ENCODE measurements around the gene STOX1. TPM values are rescaled to one million over a fixed set of nuclear protein-coding genes. Genes with fewer than 3 reads are reported as not detected.
"Not testable (repeated sequence)": the region's sequence is repeated elsewhere in the genome, so short reads cannot be mapped to it uniquely, and the experiment has no call there.

The STOX1 gene
- polyA plus RNA-seq, 3 donors: 0.03 TPM; not detected in 2

- Histone ChIP-seq H4K20me1 (ENCODE audit: insufficient read depth, low read length) (no peaks in the 10 kb centered on the region), H3K27me3 (ENCODE audit: control insufficient read depth in 2 of 2, insufficient read depth in 2 of 2, low read length in 2 of 2) (peaks cover 10 to 19% of the 10 kb centered on the region in 2 donors), H3K4me3 (replicated peaks in 1 of 3; ENCODE audit: low read depth in 2 of 3, low read length in 3 of 3) (no peak overlapping the region), H3K36me3 (replicated peaks in 1 of 2; ENCODE audit: control insufficient read depth in 1 of 2, insufficient read depth in 2 of 2, low read length in 2 of 2) (no peaks in the 10 kb centered on the region), H3K27ac (ENCODE audit: low read depth in 1 of 2, low read length in 2 of 2) (no peak overlapping the region), H3K9ac (ENCODE audit: insufficient read depth, low read length, poor library complexity, severe bottlenecking) (no peak overlapping the region), H3K4me1 (ENCODE audit: control insufficient read depth in 1 of 2, insufficient read depth in 2 of 2, low read length in 2 of 2) (no peaks in the 10 kb centered on the region), H2AFZ (ENCODE audit: insufficient read depth, low read depth, low read length, poor library complexity, severe bottlenecking) (no peak overlapping the region), H3K9me3 (replicated peaks in 1 of 2; ENCODE audit: control insufficient read depth in 1 of 2, insufficient read depth in 1 of 2, low read length in 2 of 2) (no peaks in the 10 kb centered on the region), H3K4me2 (replicated peaks; ENCODE audit: extremely low read depth, low read length, poor library complexity, severe bottlenecking) (no peak overlapping the region), H3K79me2 (ENCODE audit: insufficient read depth, low read length) (no peaks in the 10 kb centered on the region)
- Mint-ChIP-seq H3K27me3 (ENCODE audit: low read depth in 3 of 3) (peaks cover 19 to 31% (median 25%) of the 10 kb centered on the region in 3 donors), H3K36me3 (no peaks in the 10 kb centered on the region), H3K9me3 (peaks cover 0 to 5% (median 0%) of the 10 kb centered on the region in 7 donors), H3K27ac (no peak overlapping the region), H3K4me3 (no peak overlapping the region), H3K4me1 (peaks cover 4% of the 10 kb centered on the region)
- no peak for TF ChIP-seq CTCF (IDR thresholded peaks at IDR 0.05)
- intact Hi-C loops (cut with micrococcal nuclease): no loop called here
- no peak for DNase-seq
- WGBS (ENCODE audit: insufficient coverage): 100% methylated on average over 2 of the region's 4 CpGs
Measured at GRCh38 chr10:68832601-68833000, 5.3 kb downstream of the STOX1 start.

GRCh38 chr10:68837626-68838322 lies 10.4 kb downstream of the STOX1 start:
- Histone ChIP-seq H3K27me3 (ENCODE audit: control insufficient read depth in 2 of 2, insufficient read depth in 2 of 2, low read length in 2 of 2) (no peaks in the 10 kb centered on the region), H3K4me3 (replicated peaks in 1 of 3; ENCODE audit: low read depth in 2 of 3, low read length in 3 of 3) (no peak overlapping the region), H3K9ac (ENCODE audit: insufficient read depth, low read length, poor library complexity, severe bottlenecking) (no peak overlapping the region), H3K4me2 (replicated peaks; ENCODE audit: extremely low read depth, low read length, poor library complexity, severe bottlenecking) (no peak overlapping the region), H4K20me1 (ENCODE audit: insufficient read depth, low read length) (no peaks in the 10 kb centered on the region), H3K36me3 (replicated peaks in 1 of 2; ENCODE audit: control insufficient read depth in 1 of 2, insufficient read depth in 2 of 2, low read length in 2 of 2) (no peaks in the 10 kb centered on the region), H3K79me2 (ENCODE audit: insufficient read depth, low read length) (no peaks in the 10 kb centered on the region), H3K27ac (ENCODE audit: low read depth in 1 of 2, low read length in 2 of 2) (no peak overlapping the region), H3K4me1 (ENCODE audit: control insufficient read depth in 1 of 2, insufficient read depth in 2 of 2, low read length in 2 of 2) (no peaks in the 10 kb centered on the region), H2AFZ (ENCODE audit: insufficient read depth, low read depth, low read length, poor library complexity, severe bottlenecking) (no peak overlapping the region), H3K9me3 (replicated peaks in 1 of 2; ENCODE audit: control insufficient read depth in 1 of 2, insufficient read depth in 1 of 2, low read length in 2 of 2) (no peaks in the 10 kb centered on the region)
- H3K4me3 Mint-ChIP-seq: no peak overlapping the region
- DNase-seq: no peak
- H3K27me3 Mint-ChIP-seq (ENCODE audit: low read depth in 3 of 3): peaks cover 0 to 10% (median 5%) of the 10 kb centered on the region in 3 donors
- H3K9me3 Mint-ChIP-seq: peaks cover 0 to 2% (median 0%) of the 10 kb centered on the region in 7 donors
- intact Hi-C loops (cut with micrococcal nuclease): no loop called here
- H3K27ac Mint-ChIP-seq: no peak overlapping the region
- 97% methylated on average over 4 of the region's 8 CpGs for WGBS (ENCODE audit: insufficient coverage)
- no peaks in the 10 kb centered on the region for H3K36me3 Mint-ChIP-seq
- peaks cover 1% of the 10 kb centered on the region for H3K4me1 Mint-ChIP-seq
- TF ChIP-seq CTCF (IDR thresholded peaks at IDR 0.05): no peak

- H3K4me1 ChIP-seq (ENCODE audit: control insufficient read depth in 1 of 2, insufficient read depth in 2 of 2, low read length in 2 of 2); H3K9me3 Mint-ChIP-seq; intact Hi-C loops (cut with micrococcal nuclease); H3K27ac Mint-ChIP-seq; H3K4me2 ChIP-seq (replicated peaks; ENCODE audit: extremely low read depth, low read length, poor library complexity, severe bottlenecking); H3K4me3 ChIP-seq (replicated peaks in 1 of 3; ENCODE audit: low read depth in 2 of 3, low read length in 3 of 3); H3K36me3 ChIP-seq (replicated peaks in 1 of 2; ENCODE audit: control insufficient read depth in 1 of 2, insufficient read depth in 2 of 2, low read length in 2 of 2); H3K27ac ChIP-seq (ENCODE audit: low read depth in 1 of 2, low read length in 2 of 2); H3K9me3 ChIP-seq (replicated peaks in 1 of 2; ENCODE audit: control insufficient read depth in 1 of 2, insufficient read depth in 1 of 2, low read length in 2 of 2); H3K9ac ChIP-seq (ENCODE audit: insufficient read depth, low read length, poor library complexity, severe bottlenecking); H3K4me1 Mint-ChIP-seq; DNase-seq; H3K27me3 ChIP-seq (ENCODE audit: control insufficient read depth in 2 of 2, insufficient read depth in 2 of 2, low read length in 2 of 2); H3K27me3 Mint-ChIP-seq (ENCODE audit: low read depth in 3 of 3); H3K79me2 ChIP-seq (ENCODE audit: insufficient read depth, low read length); H4K20me1 ChIP-seq (ENCODE audit: insufficient read depth, low read length); H2AFZ ChIP-seq (ENCODE audit: insufficient read depth, low read depth, low read length, poor library complexity, severe bottlenecking); H3K36me3 Mint-ChIP-seq; H3K4me3 Mint-ChIP-seq: not testable (repeated sequence)
- WGBS (ENCODE audit: insufficient coverage): over 99% methylated on average over 6 of the region's 9 CpGs
Measured at GRCh38 chr10:68840650-68841049, 13.3 kb downstream of the STOX1 start.
